Prostate gland (tissue), 2 donors: ENCODE data around the gene PAK4. TPM values are rescaled to one million over a fixed set of nuclear protein-coding genes. Genes with fewer than 3 reads are reported as not detected.

Source experiments
- DNase-seq: peaks from one replicate; pipeline ENCODE4 v3.0.0-alpha.2; 2019; ENCODE audit warnings: low spot score
- H3K27ac ChIP-seq, 2 donors: fragments of 200-600 bp; sonication (generic); 2 replicates each; pipeline ENCODE4 v1.5.1; 2017 to 2019
- H3K27me3 ChIP-seq: fragments of 200-600 bp; sonication (generic); replicated peaks from 2 replicates; pipeline ENCODE4 v1.5.1; 2019; ENCODE audit not compliant: insufficient read depth
- H3K36me3 ChIP-seq, 2 donors: fragments of 200-600 bp; sonication (generic); 1 replicate in 1 of 2; 2 replicates in 1 of 2; pipeline versions ENCODE4 v1.5.1 to v1.8.1; 2017 to 2019
- H3K4me1 ChIP-seq: fragments of 200-600 bp; sonication (generic); replicated peaks from 2 replicates; pipeline ENCODE4 v1.5.1; 2019
- H3K4me3 ChIP-seq, 2 donors: fragments of 200-600 bp; sonication (generic); 2 replicates each; pipeline ENCODE4 v1.5.1; 2017 to 2019
- H3K9me3 ChIP-seq: fragments of 200-600 bp; sonication (generic); 2 replicates; pipeline ENCODE4 v1.5.1; 2017
- POLR2A ChIP-seq: fragments of 450-650 bp; IDR thresholded peaks from one replicate; pipeline ENCODE4 v1.6.1; 2016; ENCODE audit warnings: antibody characterized with exemption, mild to moderate bottlenecking
- POLR2AphosphoS5 ChIP-seq: sonication (generic); formaldehyde crosslinking; IDR thresholded peaks from one replicate; pipeline ENCODE4 v1.6.1; 2017; ENCODE audit warnings: antibody characterized with exemption
- WGBS: methylation state at CpG from one replicate; pipeline ENCODE4 v1.1.5; 2018; 5-methylcytosine and 5-hydroxymethylcytosine counted together
- intact Hi-C: fragments of 100-400 bp; cut with DNase I; formaldehyde crosslinking; loops from one replicate; pipeline ENCODE4 v1.14.2; 2022
- total RNA-seq, 2 donors: library from RNA; depleted of rRNA; stranded (reverse); fragments of >200 nt; gene quantifications; one replicate each; pipeline ENCODE4 v1.1.0, GENCODE V29; 2016
- TF ChIP-seq, protein P1 (sequence below), 4 experiments: fragments of 200-600 bp in 2 of 4; fragments of 450-650 bp in 2 of 4; sonication (generic) in 2 of 4; IDR thresholded peaks; 1 replicate in 3 of 4; 2 replicates in 1 of 4; pipeline ENCODE4 v1.5.1; 2016 to 2019; ENCODE audit warnings: antibody characterized with exemption in 4 of 4, mild to moderate bottlenecking in 2 of 4, moderate library complexity in 2 of 4

The PAK4 gene
- total RNA-seq, 2 donors from 2014 or later = 111 to 123 TPM

GRCh38 chr19:39192846-39193245 lies 67.3 kb downstream of the PAK4 start:
- H3K27me3 ChIP-seq = peaks cover 6% of the 10 kb centered on the region
- no peak for DNase-seq
- H3K36me3 ChIP-seq = no peaks in the 10 kb centered on the region
- H3K4me1 ChIP-seq = peaks cover 4% of the 10 kb centered on the region
- WGBS = 74% methylated on average over 2 of the region's 2 CpGs
- H3K4me3 ChIP-seq = no peak overlapping the region
- no peaks in the 10 kb centered on the region for H3K9me3 ChIP-seq
- TF ChIP-seq POLR2A = no peak
- TF ChIP-seq POLR2AphosphoS5 = no peak
- intact Hi-C loops = no loop called here
- H3K27ac ChIP-seq = no peak overlapping the region

DNA sequence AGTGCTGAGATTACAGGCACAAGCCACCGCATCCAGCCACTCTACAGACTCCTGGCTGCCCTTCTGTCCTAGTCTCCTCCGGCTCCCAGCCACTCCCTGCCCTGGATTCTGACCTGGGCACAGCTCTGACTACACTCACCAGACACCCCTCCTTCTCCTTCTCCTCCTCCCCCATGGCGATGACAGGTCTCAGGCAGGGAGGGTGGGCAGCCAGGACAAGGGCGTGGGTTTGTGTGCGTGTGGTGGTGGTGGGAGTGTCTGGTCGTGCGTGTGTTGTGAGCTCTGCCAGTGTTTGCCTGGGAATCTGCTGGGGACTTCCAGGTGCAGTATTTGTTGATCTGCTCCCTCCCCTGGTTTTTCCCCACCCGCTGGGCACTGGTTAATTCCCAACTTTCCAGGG lies 68.2 kb downstream of the PAK4 start:
- no peak for DNase-seq
- TF ChIP-seq, protein P1, sequence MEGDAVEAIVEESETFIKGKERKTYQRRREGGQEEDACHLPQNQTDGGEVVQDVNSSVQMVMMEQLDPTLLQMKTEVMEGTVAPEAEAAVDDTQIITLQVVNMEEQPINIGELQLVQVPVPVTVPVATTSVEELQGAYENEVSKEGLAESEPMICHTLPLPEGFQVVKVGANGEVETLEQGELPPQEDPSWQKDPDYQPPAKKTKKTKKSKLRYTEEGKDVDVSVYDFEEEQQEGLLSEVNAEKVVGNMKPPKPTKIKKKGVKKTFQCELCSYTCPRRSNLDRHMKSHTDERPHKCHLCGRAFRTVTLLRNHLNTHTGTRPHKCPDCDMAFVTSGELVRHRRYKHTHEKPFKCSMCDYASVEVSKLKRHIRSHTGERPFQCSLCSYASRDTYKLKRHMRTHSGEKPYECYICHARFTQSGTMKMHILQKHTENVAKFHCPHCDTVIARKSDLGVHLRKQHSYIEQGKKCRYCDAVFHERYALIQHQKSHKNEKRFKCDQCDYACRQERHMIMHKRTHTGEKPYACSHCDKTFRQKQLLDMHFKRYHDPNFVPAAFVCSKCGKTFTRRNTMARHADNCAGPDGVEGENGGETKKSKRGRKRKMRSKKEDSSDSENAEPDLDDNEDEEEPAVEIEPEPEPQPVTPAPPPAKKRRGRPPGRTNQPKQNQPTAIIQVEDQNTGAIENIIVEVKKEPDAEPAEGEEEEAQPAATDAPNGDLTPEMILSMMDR (IDR thresholded peaks at IDR 0.05) = no peak
- TF ChIP-seq POLR2A (no peak), POLR2AphosphoS5 (no peak)
- H3K27ac ChIP-seq = no peak overlapping the region
- H3K36me3 ChIP-seq = no peaks in the 10 kb centered on the region
- H3K4me1 ChIP-seq = peaks cover 4% of the 10 kb centered on the region
- intact Hi-C loops = no loop called here
- H3K27me3 ChIP-seq = peaks cover 11% of the 10 kb centered on the region
- 22% methylated on average over 8 of the region's 8 CpGs for WGBS
- H3K9me3 ChIP-seq = no peaks in the 10 kb centered on the region
- H3K4me3 ChIP-seq = no peak overlapping the region

DNA sequence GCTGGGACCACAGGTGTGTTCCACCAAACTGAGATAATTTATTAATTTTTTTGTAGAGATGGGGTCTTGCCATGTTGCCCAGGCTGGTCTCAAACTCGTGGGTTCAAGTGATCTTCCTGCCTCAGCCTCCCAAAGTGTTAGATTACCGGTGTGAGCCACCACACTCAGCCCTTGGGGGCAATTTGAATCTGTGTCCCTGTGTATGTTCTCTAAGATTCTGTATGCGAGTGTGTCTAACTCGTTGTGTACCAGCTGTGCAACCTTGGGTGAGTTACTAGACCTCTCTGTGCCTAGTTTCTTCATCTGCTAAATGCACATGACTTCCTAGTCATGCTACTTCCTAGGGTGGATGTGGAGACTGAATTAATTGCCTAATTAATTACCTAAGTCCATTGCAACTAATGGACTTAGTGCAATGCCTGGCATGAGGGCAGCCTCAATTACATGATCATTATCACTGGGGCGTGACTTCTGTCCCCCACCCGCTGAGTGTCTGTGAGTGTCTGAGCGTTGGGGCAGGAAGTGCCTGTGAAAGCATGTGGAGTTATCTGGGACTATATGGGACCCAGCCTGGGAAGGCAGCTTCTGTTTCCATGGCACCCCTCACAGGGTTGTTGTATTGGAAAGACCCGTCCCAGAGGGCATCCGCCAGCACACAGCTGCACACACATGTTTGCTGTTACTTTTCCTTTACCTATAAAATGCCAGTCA lies 69.4 kb downstream of the PAK4 start:
- Histone ChIP-seq H3K9me3 (no peaks in the 10 kb centered on the region), H3K27me3 (peaks cover 13% of the 10 kb centered on the region), H3K4me1 (peaks cover 4% of the 10 kb centered on the region), H3K36me3 (no peaks in the 10 kb centered on the region), H3K27ac (no peak overlapping the region), H3K4me3 (no peak overlapping the region)
- intact Hi-C loops = no loop called here
- no peak for DNase-seq
- WGBS = 44% methylated on average over 9 of the region's 9 CpGs
- TF ChIP-seq, protein P1 (IDR thresholded peaks at IDR 0.05) = no peak
- no peak for TF ChIP-seq POLR2A
- no peak for TF ChIP-seq POLR2AphosphoS5

- Histone ChIP-seq H3K27ac (no peak overlapping the region), H3K9me3 (no peaks in the 10 kb centered on the region), H3K27me3 (peaks cover 13% of the 10 kb centered on the region), H3K4me1 (peaks cover 4% of the 10 kb centered on the region), H3K4me3 (no peak overlapping the region), H3K36me3 (no peaks in the 10 kb centered on the region)
- intact Hi-C loops = no loop called here
- TF ChIP-seq POLR2A = no peak
- no peak for TF ChIP-seq POLR2AphosphoS5
- TF ChIP-seq, protein P1 (IDR thresholded peaks at IDR 0.05) = no peak
- WGBS = 40% methylated on average over 9 of the region's 9 CpGs
- DNase-seq = no peak
These were observed 70.2 kb downstream of the PAK4 start for GRCh38 chr19:39195755-39196154.

GRCh38 chr19:39196320-39196719 lies 70.7 kb downstream of the PAK4 start:
- Histone ChIP-seq H3K36me3 (no peaks in the 10 kb centered on the region), H3K4me3 (no peak overlapping the region), H3K9me3 (no peaks in the 10 kb centered on the region), H3K27ac (no peak overlapping the region), H3K27me3 (peaks cover 13% of the 10 kb centered on the region), H3K4me1 (peaks cover 4% of the 10 kb centered on the region)
- DNase-seq = no peak
- intact Hi-C loops = no loop called here
- TF ChIP-seq, protein P1 (IDR thresholded peaks at IDR 0.05) = no peak
- no peak for TF ChIP-seq POLR2AphosphoS5
- no peak for TF ChIP-seq POLR2A
- WGBS = 34% methylated on average over 7 of the region's 7 CpGs
